COLO668 (cell line): ENCODE measurements around the gene CELSR2.
"Not testable (repeated sequence)": the region's sequence is repeated elsewhere in the genome, so short reads cannot be mapped to it uniquely, and the experiment has no call there.

Experiments
- DNase-seq: peaks from one replicate; lab custom pipeline; 2025; ENCODE audit not compliant: unreplicated experiment; lab: John Stamatoyannopoulos, UW

CELSR2 gene

DNA sequence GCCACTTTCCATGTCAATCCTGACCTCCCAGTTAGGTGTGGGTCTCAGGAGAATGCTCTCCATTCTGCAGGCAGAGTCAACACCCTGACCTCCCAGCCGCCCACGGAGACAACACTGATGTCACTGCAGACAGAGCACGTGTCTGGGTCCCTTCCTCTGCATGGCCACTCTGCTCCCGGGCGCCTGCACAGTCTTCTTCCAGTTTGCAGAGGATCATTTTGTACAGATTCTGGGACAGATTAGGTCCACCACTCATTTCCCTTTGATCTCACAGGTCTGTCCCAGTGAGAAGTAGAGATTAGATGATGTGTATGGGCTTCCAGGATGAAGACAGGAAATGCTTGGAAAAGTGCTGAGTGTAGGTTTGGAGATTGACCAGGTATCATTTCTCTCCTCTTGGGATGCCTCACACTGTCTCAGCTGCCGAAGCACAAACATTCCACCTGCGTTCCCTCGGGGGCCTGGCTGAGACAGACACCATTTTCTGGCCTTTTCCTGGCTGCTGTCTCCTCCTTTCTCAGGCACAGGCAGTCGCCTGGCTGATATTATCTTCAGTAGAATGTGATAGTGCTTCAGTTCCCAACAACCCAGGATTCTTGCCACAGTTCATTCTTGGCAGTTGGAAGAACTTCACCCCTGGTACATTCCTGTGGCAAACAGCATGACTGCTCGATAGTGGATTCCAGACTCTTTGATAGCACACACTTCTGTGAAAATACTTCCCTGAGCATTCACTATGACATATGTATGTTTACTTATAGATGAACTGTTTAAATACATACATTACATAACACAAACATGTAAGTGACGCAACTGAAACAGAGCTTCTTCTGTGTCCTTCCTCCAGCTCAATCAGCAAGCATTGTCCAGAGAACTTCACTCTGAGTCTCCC, 49.6 kb downstream of the CELSR2 start:
- no peak for DNase-seq

GRCh38 chr1:109299558-109300343, 50.4 kb downstream of the CELSR2 start:
- no peak for DNase-seq

- DNase-seq = no peak
These were observed 51.4 kb downstream of the CELSR2 start for GRCh38 chr1:109300650-109301151.

- DNase-seq = no peak
These were observed 52.5 kb downstream of the CELSR2 start for GRCh38 chr1:109301874-109302273.

- no peak for DNase-seq
These were observed 55.0 kb downstream of the CELSR2 start for GRCh38 chr1:109304226-109304920.

DNA sequence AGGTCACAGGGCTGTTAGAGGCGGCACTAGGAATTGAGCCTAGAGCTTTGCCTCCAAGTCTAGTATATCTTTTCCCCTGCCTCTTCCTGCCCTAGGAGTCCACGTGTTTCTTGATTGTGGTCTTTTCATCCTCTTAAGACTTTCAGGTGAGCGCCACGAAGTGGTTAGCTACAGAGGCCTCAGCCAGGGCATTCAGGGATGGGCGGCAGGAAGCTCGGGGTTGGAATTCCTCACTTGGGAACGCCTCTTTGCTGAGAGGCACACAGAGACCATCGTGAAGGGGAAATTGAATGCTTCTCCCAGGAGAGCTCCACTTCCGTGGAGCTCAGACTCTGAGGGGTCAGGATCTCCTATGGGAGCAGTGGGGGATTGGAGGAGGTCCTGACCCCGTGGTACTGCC, 56.7 kb downstream of the CELSR2 start:
- DNase-seq = not testable (repeated sequence)

DNA sequence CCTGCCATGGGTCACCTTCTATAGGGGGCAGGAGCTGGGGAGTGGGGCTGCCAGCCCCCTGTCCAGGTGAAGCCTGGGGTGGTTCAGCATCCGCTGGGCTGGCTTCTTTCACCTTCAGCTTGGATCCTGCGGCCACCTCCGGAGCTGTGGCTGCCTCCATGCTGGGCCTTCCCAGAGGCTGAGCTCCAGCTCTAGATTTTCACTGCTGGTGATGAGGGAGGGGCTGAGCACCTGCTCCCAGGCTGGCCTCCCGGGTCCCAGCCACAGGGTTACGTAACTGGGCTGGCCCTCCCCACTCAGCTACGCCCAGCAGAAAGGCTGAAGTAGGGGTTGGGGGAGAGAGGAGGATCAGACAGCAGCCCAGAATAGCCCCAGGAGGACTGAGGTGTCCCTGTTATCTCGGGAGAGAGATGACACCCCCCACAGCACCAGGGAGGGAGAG, 57.5 kb downstream of the CELSR2 start, which contains the start of gene MYBPHL:
MYBPHL (minus strand) TSS at position 180 of the 442 bp plus-strand sequence; CDS start at position 160, 20 bp downstream.
- DNase-seq = no peak

DNA sequence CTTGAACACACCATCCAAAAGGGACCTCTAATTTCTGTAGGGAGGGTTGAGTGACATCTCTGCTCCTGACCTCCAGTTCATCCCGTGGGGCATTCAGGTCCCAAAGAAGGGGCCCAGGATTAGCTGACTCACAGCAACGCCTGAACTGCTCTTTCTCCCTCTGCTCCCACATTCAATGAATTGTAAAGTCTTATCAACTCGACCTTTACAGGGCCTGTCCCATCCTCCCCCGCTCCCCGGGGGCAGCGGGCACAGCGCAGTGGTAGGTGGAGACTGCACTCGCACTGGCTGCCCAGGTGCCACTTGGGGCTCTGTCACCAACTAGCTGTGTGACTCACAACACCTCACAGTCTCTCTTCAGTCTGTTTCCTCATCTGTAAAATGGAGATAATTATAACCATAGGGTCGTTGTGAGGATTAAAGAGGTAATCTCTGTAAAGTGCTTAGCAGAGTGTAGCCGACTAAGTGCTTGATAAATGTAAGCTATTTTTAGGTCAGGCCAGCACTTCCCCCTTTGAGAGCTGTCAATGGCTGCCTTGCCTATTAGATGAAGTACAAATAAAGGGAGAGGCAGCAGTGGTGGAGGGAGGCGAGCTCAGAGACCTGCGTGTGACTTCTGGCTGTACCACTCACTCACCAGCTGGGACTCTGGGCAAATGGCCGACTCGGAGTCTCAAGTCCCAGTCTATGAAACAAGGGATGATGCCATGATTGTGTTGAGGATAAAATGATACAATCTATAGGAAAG, 58.1 kb downstream of the CELSR2 start:
- peak; percentile 38 for DNase-seq

- no peak for DNase-seq
These were observed 60.0 kb downstream of the CELSR2 start for GRCh38 chr1:109309347-109309746.

GRCh38 chr1:109312246-109312645, 62.9 kb downstream of the CELSR2 start:
- DNase-seq = no peak

DNA sequence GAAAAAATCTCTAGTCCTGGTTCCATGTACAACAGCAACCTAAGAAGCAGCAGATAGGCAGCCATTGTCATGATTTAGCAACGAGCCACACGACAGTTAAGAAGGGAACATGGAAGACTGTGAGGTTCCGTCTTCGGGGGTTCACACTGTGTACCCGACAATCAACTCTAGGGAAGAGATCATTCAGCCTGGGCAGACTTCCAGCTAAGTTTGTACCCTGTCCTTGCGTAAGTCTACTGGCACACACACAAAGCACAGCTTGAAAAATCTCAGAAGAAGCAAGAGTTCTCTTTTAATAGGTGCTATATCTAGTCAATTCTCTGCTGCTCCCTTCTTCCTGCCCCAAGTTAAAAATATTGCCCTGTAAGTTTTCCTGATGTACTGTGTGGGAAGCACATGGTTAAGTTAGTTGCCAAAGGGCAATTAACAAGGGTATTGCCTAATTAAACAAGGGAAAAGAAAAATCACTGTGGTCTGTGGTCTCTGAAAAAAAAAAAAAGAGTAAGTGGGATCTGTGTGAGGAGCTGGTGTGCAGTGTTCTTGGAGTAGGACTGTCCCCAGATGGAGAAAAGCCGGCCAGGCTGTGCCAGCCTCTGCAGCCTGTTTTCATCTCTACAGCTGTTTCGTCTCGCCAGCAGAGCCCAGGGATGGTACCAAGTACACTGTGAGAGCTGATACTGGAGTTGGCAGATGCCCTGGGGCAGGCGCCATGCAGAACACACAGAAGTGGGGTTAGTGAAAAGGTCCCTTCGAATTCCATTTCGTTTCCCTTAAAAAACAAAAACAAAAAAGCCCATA, 63.8 kb downstream of the CELSR2 start:
- DNase-seq = no peak

DNA sequence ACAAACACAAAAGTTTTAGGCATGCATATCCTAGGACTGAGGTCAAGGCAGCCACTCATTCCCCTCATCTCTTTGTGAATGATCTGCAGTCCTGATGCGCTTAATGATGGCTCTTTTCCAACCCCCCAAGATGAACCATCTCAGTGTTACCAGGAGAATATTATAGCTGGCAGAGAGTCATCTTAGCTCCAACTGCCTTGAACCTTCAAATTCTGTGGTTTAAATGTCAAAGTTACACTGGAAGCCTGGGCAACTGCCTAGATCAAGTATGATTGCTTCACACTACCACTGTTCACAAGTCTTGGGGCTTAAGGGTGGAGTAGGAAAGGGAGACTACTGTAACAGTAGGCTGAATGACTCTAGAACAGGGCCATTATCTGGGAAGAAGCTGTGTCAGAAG, 65.5 kb downstream of the CELSR2 start:
- no peak for DNase-seq

DNA sequence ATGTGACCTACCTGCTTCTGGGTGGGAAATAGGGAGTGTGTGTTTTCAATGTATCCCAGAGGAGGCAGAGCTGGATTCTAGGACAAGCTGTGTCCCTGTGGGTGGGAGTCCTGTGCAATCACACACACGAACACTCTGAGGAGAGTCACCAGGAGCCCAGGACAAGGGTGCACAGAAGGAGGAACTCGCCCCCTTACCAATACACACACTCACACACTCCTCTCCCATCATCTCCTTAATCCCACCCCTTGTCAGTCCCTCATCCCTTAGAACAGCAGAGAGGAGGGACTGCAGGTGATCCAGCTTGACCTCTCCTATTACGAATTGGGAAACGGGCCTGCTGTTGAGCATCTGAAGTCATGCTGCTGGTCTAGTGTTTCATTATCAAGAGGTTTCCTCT, 65.9 kb downstream of the CELSR2 start:
- DNase-seq = no peak

GRCh38 chr1:109316506-109316905, 67.2 kb downstream of the CELSR2 start:
- no peak for DNase-seq

DNA sequence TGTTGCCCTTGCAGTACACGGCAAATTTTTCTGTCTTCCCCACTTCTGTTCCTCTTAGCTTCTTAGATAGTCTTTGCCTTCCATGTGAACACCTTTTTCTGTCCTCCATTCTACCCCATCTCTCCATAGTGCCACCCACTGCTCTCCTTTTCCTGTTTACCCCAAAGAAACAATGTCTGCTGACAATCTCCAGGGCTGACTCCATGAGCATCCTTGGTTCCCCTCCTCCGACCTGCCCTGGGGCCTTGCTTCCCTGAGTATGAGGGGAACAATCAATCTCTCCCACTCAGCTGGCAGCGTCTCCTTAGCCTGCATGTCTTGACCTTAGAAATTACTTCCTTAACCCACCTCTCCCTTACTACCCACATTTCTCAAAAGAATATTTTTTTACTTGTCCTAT, 69.8 kb downstream of the CELSR2 start:
- DNase-seq = no peak

- no peak for DNase-seq
These were observed 73.6 kb downstream of the CELSR2 start for GRCh38 chr1:109322974-109323373.
